Thyroid gland (tissue), 4 donors: ENCODE results near the gene DOCK10.

Experiments
- CTCF ChIP-seq, 6 experiments: fragments of 200-600 bp in 3 of 6; fragments of 450-650 bp in 3 of 6; sonication (generic) in 3 of 6; IDR thresholded peaks; one replicate each; pipeline ENCODE4 v1.5.1; 2016 to 2019; ENCODE audit warnings: antibody characterized with exemption in 6 of 6, mild to moderate bottlenecking in 2 of 6, inconsistent platforms in 1 of 6, moderate library complexity in 1 of 6
- POLR2A ChIP-seq, 2 donors: fragments of 450-650 bp; IDR thresholded peaks; one replicate each; pipeline ENCODE4 v1.6.1; 2017; ENCODE audit warnings: antibody characterized with exemption in 2 of 2, mild to moderate bottlenecking in 2 of 2, moderate library complexity in 1 of 2

DNA sequence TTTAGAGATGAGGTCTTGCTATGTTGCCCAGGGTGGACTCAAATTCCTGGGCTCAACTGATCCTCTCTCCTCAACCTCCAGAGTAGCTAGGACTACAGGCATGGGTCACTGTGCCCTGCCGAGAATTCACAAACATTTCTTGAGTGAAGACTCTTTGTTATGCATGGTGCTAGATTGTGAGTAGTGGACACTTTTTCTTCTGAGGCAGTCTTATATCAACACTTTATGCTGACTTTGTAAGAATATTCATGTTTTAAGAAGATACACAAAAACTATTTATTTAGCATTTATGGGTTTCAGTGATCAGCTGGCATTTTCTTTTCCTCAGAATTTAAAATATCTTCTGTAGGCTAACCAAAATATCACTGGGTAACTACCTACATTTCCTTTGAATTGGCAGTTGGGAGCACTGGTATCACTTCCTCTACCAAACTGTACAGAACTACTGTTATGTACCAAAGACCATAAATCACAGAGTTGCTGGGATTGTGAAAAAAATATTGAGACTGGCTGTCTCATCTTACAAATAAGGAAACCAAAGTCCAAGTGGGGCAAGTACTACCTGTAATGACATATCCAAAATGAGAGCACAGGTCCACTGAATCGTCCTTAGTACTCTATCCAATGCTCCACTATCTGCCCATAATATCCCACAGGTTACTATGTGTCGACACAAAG is 34.0 kb downstream of the DOCK10 start:
- TF ChIP-seq CTCF (IDR thresholded peaks at IDR 0.05) (no peak), POLR2A (IDR thresholded peaks at IDR 0.05) (no peak)
